Endothelial cell of umbilical vein (primary cell): ENCODE data around the gene METTL26.

Experiments
- CTCF ChIP-seq, 2 donors: IDR thresholded peaks; 1 replicate in 1 of 2; 2 replicates in 1 of 2; pipeline ENCODE4 v1.5.1; 2011; ENCODE audit warnings: low read length in 2 of 2, mild to moderate bottlenecking in 2 of 2, moderate library complexity in 2 of 2, control low read depth in 1 of 2, inconsistent platforms in 1 of 2, low read depth in 1 of 2; ENCODE audit not compliant: insufficient read depth in 1 of 2; ENCODE audit errors: extremely low read depth in 1 of 2
- EZH2 ChIP-seq: IDR thresholded peaks from 2 replicates; pipeline ENCODE4 v1.6.1; 2012; ENCODE audit warnings: borderline replicate concordance, low read depth, mild to moderate bottlenecking, moderate library complexity, low read length, inconsistent platforms; ENCODE audit not compliant: severe bottlenecking
- FOS ChIP-seq: IDR thresholded peaks from 2 replicates; pipeline ENCODE4 v1.6.1; 2011; ENCODE audit warnings: mild to moderate bottlenecking, low read length, moderate library complexity, borderline replicate concordance; ENCODE audit not compliant: insufficient read depth
- GATA2 ChIP-seq: IDR thresholded peaks from 2 replicates; pipeline ENCODE4 v1.7.0; 2011; ENCODE audit warnings: low read depth, mild to moderate bottlenecking, moderate library complexity, mixed read lengths, low read length; ENCODE audit not compliant: insufficient read length, insufficient read depth
- JUN ChIP-seq: IDR thresholded peaks from 2 replicates; pipeline ENCODE4 v1.6.1; 2011; ENCODE audit warnings: borderline replicate concordance, low read depth; ENCODE audit not compliant: insufficient read length, insufficient read depth
- MYC ChIP-seq: IDR thresholded peaks from one replicate; pipeline ENCODE4 v1.6.1; 2011; ENCODE audit warnings: mild to moderate bottlenecking, low read depth, low read length
- POLR2A ChIP-seq: IDR thresholded peaks from 2 replicates; pipeline ENCODE4 v1.6.1; 2012; ENCODE audit warnings: low read depth, mild to moderate bottlenecking, control low read depth, low read length
- POLR2AphosphoS5 ChIP-seq: IDR thresholded peaks from 2 replicates; pipeline ENCODE4 v1.6.1; 2012; ENCODE audit warnings: low read depth, mild to moderate bottlenecking, control low read depth, low read length, moderate library complexity; ENCODE audit not compliant: insufficient read depth
- TF ChIP-seq, protein P1 (sequence below): IDR thresholded peaks from 2 replicates; pipeline ENCODE4 v1.6.1; 2011; ENCODE audit not compliant: insufficient read depth, insufficient read length

DNA sequence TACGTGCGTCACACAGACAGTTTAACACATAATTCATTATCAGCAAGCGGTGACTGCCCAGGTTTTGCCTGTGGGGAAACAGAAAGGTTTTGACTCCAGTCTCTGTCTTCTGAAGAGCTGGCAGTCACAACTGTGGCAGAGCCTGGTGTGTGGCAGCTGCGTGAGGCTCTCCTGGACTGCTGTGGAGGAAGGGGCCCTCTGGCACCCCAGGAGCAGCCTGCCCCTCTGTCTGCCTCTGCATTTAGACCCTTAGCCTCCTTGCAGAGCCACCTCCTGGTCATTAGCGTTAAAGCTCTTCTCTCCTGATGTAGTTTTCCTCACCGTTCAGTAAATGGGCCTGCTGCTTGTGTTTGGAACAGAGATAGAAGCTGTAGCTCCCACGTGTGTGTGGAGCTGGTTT lies 35.3 kb downstream of the METTL26 start:
- no peak for TF ChIP-seq EZH2
- peak in 1 of 2 donors; percentile 21 for TF ChIP-seq CTCF (IDR thresholded peaks at IDR 0.05; ENCODE audit: extremely low read depth in 1 of 2, insufficient read depth in 1 of 2, low read depth in 1 of 2, low read length in 2 of 2)
- TF ChIP-seq POLR2A: no peak
- TF ChIP-seq GATA2: no peak
- no peak for TF ChIP-seq JUN
- no peak for TF ChIP-seq MYC
- TF ChIP-seq POLR2AphosphoS5: no peak
- TF ChIP-seq, protein P1, sequence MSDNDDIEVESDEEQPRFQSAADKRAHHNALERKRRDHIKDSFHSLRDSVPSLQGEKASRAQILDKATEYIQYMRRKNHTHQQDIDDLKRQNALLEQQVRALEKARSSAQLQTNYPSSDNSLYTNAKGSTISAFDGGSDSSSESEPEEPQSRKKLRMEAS: no peak
- TF ChIP-seq FOS: no peak
